Kidney tubule cell (primary cell): ENCODE results near the gene EYS.

Source experiments
- DNase-seq: peaks from one replicate; pipeline ENCODE4 v3.0.0-alpha.2; 2018; ENCODE audit warnings: low spot score

EYS gene

DNA sequence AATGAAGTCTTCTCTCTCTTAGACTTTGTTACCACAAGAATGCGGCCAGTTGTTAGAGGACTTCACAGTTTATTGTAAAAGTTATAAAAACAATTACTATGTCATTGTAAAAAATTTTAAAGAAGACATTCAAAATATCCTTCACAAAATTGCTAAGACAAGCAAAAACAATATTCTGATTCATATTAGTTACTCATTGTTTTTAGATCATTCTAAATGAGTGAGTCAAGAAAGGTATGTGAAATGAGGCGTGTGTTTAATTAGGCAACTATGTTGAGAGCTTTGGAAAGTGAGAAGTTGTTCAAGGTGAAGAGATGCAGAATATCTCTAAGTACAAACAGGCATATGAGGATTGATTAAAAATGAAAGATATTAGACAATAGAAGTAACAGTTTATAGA is 875.3 kb downstream of the EYS start:
- peak; percentile 29 for DNase-seq

DNA sequence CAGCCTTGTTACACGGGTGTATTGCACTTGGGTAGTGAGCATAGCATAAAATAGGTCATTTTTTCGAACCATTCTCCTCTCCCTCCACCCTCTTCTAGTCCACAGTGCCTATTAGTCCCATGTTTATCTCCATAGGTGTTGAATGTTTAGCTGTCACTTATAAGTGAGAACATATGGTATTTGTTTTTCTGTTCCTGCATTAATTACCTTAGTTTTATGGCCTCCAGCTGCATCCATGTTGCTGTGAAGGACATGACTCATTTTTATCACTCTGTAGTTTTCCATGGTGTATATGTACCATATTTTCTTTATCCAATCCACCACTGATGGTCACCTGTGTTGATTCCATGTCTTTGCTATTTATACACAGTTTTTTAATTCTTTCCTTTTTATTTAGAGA is 889.5 kb downstream of the EYS start:
- no peak for DNase-seq

DNA sequence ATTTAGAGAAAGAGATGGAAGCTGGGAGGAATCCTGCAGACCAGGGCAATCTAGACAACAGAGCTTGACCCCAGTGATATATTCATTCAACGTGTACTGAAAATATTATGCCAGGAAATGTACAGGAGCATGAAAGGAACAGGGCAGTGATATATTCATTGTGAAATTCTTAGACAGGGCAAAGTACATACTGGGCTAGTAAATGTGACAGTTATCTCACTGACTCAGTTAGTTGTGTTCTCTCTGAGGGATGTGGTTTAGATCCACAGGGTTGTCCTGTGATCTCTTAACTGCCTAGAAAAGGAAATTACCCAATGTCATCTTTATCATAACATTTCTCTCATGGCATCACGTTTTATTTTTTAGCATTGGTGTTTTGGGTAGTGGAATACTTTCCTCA is 891.3 kb downstream of the EYS start:
- DNase-seq, result no peak

DNA sequence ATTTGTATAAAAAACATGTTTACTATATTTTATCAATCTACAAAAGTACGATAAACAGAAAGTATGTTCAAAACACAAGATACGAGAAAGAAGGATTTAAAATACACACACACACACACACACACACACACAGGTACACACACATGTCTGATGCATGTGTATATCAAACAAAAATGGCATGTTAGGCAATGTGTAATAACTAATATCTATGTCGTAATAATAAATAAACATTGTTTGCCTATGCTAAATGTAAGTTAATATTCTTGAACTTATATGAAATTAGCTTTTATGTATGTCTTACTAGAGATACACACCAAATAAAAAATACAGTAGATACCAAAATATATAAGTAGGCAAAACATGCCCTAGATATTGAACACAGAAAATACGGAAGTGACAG is 894.9 kb downstream of the EYS start:
- DNase-seq, result no peak

DNA sequence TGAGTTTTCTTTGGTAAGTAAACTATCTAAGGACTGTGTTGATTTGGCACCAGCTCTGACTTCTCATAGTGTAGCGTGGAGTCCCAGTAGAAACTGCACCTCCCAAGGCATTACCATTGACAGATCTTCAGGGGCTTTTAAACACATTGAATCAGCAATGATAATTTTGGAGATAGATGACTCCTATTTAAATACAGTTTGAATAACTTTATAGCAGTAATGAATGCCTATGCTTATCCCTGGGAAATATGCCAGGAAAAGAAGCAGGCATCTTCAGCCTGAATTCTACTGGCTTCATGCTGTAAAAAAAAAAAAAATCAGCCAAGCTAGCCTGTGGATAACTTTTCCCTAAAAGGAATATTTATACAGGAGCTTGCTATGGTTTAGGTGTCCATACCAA is 895.9 kb downstream of the EYS start:
- no peak for DNase-seq

DNA sequence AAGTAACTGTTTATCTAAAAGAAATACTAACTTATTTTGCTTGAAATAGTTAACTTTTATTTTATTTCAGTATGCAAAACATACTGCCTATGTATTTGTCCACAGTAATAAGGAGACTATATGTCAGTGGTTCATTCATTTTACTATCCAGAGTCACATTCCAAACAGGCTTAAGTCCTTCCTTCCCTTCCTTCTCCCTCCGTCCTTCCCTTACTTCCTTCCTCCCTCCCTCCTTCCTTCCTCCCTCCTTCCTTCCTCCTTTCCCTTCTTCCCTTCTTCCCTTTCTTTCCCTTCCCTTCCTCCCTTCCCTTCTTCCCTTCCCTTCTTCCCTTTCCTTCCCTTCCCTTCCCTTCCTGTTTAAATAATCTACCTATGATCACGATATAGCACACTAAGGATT is 899.2 kb downstream of the EYS start:
- DNase-seq, result no peak

DNA sequence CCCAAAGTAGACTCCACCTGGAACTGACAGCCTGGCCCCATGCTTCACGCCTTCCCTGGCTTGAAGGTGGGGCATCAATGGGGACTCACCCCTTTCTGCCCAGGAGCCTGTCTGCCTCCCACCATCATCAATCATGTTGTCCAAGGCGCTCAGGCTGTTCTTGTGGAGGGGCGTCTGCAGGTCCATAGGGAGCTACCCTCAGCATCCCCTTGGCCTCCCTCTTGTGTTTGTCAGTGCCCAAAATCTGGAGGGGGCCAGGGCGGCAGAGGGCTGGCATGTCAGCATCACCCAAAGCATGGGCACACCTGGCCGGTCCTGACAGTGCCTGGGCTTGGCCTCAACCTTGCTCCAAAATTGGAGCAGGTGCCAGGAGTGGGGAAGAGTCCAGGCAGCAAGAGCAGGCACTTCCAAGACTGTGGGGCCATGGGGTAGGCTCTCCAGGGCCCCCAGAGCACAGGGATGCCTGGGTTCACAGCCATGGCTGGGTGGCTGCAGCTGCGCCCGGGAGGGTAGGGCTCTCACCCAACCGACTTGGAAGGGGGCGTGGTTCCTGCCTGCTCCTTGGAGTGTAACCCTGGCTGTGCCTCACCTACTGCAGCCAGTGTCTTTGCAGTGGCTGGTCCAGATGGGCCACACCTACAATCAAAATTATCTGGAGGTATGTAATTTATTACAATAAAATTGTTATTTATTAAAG is 903.4 kb downstream of the EYS start:
- no peak for DNase-seq

DNA sequence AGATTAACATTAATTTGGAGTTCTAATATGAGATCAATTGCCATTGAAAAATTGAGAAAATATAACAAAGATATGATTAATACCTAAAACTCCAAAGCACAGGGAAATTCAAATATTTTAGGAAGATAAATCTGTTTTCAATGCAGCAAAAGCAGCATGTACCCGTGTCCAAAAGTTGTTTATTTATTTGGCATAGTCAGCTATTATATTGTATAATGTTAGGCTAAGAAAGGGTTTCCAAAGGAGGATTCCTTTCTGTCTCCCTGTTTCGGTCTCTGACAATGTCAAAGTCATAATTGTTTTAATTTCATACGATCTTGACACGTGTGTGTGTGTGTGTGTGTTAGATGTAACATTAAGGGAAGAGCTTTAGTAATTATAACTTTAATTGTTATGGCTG is 914.5 kb downstream of the EYS start:
- no peak for DNase-seq

DNA sequence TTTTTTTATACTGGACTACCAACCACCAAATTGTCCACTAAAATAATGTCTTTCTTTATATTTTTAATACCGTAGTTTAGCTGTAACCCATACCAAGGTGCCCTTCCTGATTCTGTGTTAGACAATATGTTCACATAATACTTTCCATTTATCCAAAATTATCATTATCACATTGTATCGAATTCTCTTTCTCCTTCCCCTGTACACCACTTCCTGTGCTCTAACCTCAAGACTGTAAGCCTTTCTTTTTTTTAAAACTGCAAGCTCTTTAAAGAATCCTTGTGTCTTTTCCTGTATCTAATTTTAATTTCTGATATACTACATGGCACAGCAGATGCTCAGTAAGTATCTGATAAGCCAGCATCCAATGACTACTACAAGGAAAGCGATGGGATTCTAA is 917.5 kb downstream of the EYS start:
- no peak for DNase-seq

DNA sequence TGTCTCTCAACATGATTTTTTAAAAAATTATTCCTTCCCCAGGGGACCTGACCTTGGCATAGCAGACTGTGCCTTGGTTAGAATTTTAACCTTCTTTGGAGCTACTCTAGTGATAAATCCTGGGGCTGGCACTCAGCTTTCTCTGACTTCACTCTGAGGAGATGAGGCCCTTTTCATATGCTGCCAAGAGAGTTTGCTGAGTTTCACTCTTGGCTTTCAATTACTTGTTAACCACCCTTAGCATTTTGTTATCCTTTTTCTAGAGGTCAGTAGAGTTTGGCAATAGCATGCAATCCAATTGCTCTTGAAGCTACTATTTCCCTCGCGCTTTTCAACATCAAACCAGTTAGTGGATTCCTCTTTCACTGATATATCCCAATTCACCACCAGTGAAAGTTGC is 920.3 kb downstream of the EYS start:
- DNase-seq, result no peak

DNA sequence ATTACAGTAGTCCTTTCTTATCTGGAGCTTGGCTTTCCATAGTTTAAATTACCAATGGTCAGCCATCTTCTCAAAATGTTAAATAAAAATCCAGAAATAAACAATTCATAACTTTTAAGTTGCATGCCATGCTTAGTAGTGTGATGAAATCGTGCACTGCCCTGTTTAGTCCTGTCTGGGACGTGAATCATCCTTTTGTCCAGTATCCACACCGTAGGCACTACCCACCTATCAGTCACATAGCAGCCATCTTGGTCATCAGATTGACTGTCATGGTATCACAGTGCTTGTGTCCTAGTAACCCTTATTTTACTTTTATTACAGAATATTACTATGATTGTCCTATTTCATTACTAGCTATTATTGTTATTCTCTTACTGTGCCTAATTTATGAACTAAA is 924.1 kb downstream of the EYS start:
- no peak for DNase-seq

DNA sequence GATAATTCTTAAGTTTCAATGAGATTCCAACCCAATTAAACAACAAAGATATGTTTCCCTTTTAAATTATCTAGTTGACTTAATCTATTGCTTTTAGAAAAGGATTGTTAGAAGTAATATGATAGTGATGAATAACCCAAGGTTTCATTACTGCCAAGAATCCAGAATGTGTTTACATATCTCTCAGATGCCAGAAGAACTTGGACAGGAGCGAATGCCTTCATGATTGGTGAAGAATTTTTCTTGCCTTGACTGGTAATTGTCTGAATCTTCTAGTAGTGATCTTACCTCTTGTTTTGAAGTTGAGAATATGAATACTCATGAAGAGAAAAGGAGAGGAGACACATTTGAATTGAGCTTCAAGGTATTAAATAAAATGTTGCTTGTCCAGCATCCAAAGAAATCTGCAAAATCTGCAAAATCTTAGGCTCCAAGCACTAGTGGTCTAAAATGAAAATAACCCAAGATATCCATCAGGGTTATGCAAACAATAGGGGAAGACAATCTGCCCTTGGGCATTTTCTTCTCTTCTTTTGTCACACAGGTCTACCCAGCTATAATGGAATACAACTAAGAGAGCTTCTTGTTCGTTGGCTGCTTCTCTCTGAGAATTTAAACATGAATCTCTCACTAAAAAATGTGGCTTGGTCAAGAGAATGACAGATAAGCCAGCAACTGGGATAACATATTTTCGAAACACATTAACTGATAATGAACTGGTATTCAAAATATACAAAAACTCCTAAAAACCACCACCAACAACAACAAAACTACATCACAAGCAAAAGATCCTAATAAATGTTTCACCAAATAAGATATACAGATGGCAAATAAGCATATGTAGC is 928.9 kb downstream of the EYS start:
- DNase-seq, result no peak

DNA sequence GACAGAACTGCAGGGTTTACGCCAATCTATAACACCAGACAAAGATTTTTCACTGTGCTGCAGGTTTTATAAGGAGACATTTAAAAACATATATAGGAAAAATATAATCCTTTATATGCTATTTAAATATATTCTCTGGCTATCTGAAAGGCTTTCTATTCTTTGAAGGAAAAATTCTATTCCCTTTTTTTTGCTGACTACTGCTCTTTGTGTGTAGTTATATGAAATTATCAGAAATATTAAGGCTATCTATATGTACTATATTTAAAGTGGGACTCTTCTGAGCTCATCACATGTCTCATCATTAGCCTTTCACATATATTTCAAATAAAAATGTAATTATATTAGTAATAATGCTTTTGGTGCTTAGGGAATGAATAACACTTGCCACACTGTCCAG is 930.7 kb downstream of the EYS start:
- no peak for DNase-seq

DNA sequence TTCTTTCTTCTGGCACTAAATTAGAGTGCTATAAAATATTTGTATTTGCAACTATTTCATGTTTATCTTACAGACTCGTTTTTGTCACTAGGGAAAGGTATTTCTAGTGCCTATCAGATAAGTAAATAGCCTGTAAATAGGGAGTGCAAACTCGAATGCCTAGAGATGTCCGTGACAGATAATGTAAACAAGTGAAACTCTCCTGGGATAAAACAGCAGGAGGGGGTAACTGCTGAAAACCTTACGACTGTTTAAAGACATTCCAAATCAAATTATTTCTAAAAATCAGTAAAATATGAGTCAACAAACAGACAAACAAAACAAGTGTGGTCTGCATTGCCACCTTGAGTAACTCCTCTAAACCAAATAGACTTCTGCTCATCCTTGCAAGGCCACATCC is 932.1 kb downstream of the EYS start:
- DNase-seq, result no peak

DNA sequence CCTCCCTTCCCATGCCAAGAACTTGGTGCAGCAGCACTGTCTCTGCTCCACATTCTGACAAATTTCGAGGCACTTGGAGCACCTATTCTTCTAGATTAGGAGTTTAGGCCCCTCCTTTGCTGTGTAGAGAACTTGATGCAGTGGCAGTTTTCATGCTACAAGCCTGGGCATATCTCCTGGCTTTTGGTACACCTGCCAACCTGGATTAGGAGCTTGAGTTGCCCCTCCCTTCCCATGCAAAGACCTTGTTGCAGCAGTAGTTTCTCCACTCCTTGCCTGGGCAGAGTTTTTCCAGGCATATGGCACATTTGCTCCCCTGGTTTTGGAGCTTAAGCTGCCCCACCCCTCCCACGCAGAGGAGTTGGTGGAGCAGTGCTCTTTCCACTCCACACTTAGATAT is 956.1 kb downstream of the EYS start:
- DNase-seq, result no peak

DNA sequence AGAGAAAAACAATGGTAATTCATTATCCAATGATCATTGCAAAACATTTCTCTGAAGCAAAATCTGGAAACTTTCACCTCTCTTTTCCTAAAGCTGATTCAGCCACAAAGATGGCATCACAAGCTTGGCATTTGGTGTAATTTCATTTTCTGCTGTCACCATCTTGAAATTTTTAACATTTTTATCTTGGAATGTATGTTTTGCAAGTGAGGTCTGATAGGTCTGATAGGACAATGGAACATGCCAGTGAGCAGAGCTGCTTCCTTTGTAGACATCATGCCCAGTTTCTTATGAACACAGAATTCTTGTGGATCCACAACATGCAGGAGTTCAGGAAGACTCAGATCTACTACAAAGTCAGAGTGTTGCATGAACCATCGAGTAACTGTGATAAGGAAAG is 969.6 kb downstream of the EYS start:
- DNase-seq, result no peak

DNA sequence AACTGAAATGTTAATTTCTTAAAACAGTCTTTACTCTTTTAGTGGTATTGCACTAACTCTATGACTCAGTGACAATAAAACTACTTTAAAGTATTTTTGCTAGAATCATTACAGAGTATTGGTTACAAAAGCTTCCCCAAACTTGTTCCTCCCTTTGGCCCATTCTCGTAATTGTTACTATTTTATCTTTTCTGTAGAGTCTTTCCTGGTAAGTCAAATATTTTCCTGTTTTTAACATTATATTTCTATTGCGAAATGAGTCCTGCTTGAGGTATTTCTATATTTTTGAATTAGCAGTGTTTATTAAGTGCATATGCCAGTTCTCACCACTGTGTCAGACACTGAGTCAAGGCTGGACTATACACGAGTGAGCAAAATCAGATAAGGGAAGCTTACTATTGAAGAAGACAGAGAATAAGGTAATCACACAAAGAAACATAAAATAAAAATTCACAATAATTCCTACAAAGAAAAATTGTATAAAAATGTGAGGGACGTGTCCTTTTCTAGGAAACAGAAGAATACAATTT is 970.5 kb downstream of the EYS start:
- no peak for DNase-seq

DNA sequence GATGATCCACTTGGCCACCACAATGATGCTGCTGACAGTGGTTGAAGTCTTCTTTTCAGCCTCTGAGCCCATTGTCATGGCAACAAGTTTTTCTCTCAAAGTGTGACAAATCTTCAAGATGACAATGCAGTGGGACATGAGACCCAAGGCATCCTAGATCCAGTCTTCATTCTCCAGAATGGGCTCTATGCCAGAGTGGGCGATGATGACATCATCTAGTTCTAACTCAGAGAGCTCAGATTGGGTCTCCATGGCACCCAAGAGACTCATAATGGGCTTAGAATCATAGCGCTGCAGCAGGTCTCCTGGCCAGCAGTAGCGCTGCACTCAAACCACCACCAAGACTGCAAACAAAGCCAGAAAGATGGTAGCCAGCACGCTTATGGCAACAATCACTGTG is 973.6 kb downstream of the EYS start:
- DNase-seq, result no peak

DNA sequence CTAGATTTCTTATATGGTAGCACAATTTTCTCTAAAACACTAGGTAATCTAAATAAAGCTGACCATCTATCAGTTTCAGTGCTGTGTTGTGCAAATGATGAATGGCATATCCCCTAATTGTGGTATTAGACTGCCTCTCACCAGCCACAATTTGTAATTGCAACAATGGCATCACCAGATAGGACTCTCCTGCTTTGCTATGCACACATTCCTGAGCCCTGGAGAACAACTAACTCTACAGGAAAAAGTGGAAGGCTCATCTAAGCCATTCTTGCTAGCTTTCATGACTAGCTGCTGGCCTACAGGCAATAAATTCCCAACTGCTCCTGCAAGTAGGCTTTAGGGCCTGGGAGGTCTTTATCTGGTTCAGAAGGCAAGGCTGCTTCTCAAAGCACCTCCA is 974.1 kb downstream of the EYS start:
- peak; percentile 2 for DNase-seq

DNA sequence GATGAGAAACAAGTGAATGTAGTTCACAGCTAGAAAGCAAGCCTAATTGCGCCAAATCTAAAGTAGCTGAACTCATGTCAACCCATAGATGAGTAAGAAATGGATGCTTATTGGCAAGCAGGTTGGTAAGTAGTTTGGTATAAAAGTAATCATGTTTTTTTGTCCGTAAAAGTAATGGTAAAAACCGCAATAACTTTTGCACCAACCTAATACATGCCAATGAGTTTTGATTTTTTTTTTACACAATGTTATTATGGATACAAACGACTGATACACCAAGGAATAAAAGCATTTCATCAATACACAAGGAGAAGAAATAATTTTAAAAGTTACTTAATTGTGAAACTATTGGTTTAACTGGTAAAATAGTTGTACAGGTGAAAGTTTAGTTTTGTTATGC is 977.5 kb downstream of the EYS start:
- no peak for DNase-seq

DNA sequence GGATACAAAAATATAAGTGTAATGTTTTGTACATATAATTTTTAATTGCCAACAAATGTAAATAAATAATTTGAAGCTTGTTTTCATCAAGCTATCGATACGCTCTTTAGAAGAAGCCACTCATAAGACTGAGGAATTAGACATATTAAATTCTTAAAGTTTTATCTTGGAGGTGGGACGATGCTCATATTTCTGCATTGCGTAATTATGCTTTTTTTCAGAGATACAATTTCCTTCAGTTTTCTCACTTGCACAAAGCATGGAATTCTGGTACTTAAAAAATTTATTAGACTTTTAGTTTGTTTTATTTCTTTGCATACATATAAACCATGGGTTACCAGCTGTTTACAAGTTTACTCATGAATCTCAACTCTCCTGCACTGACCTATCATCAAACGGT is 980.0 kb downstream of the EYS start:
- DNase-seq, result no peak

DNA sequence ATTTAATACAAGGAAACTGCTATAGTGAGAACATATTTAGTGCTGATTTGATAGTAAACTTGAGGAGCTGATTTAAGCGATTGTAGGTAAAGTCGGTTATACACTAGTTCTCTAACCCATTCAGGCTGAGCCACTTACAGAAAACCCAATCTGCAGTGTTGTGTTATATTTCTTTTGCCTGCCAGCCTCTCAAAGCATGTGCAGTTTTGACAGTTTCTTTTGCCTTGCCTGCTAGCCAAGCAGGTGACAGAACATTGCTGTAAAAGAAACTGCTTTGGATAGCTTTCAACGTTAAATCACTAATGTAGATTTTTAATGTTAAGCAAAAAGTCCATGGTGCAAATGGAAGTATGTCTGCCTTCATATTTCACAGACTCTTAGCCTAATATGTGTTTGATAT is 982.9 kb downstream of the EYS start:
- DNase-seq, result no peak

DNA sequence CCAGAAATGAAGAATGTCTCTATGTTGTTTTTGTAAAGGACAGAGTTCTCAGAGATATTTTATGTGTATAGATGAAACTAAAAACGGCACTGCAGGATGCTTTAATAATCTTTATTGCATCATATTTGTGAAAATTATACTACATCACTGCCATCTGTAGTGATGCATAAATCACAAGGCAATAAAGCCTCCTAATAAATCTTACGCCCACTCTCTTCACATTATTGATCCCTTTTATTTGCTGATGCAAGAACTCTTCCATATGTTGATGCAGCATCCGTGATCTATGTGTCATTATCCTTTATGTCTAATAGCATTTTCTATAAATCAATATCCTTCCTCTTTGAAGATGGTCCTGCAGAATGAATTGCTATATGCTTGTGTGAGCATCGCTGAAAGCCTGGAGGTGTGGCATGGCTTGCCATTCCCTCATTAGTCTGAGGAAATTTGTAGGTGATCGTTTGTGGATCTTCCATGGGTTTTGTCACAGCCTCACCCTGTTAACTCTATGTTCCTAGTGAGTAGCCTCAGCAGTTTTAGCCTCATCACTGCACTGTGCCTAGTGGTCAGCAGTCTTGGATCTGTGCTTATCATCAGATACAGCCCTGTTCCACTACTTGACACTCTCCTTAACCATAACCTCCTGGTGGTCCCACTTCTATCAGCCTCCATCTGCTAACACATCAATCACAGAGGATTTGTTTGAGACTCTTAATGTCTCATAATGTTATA is 983.5 kb downstream of the EYS start:
- DNase-seq, result no peak
